Dendritic cell treated with granulocyte-macrophage colony-stimulating factor and Interleukin-4, amounts not matched to agents 40 ng/mL and 50 ng/mL, for 4 days (primary cell): ENCODE measurements around the gene DDX11.
"Not testable (repeated sequence)": the region's sequence is repeated elsewhere in the genome, so short reads cannot be mapped to it uniquely, and the experiment has no call there.

Experiments
- H3K27ac Mint-ChIP-seq: one replicate; pipeline ENCODE4 v1.8.0; 2022; ENCODE audit warnings: mild to moderate bottlenecking, mixed read lengths
- H3K27me3 Mint-ChIP-seq: one replicate; pipeline ENCODE4 v1.8.0; 2022; ENCODE audit warnings: mild to moderate bottlenecking, mixed read lengths
- H3K36me3 Mint-ChIP-seq: one replicate; pipeline ENCODE4 v1.8.0; 2022; ENCODE audit warnings: low read depth, mixed read lengths
- H3K4me1 Mint-ChIP-seq: one replicate; pipeline ENCODE4 v1.8.0; 2022; ENCODE audit warnings: low read depth, mixed read lengths
- H3K4me3 Mint-ChIP-seq: one replicate; pipeline ENCODE4 v1.8.0; 2022; ENCODE audit warnings: mild to moderate bottlenecking, moderate library complexity, mixed read lengths
- H3K9me3 Mint-ChIP-seq: one replicate; pipeline ENCODE4 v1.8.0; 2022; ENCODE audit warnings: mixed read lengths
- intact Hi-C: fragments of 100-400 bp; cut with micrococcal nuclease; formaldehyde crosslinking; loops from one replicate; pipeline ENCODE4 v1.15.0; 2022

The DDX11 gene

GRCh38 chr12:31073527-31074332 lies at the start of gene DDX11:
Gene DDX11 (plus strand): TSS chr12:31073860. CDS start chr12:31078394, 4,534 bp downstream.
- intact Hi-C loops, H3K9me3 Mint-ChIP-seq, H3K27me3 Mint-ChIP-seq: not testable (repeated sequence)
- peaks cover 28% of the 10 kb centered on the region for H3K4me1 Mint-ChIP-seq
- H3K36me3 Mint-ChIP-seq = peaks cover 27% of the 10 kb centered on the region
- H3K4me3 Mint-ChIP-seq = peak within 1 kb of the TSS; percentile 90
- peak within 1 kb of the TSS; percentile 94 for H3K27ac Mint-ChIP-seq

DNA sequence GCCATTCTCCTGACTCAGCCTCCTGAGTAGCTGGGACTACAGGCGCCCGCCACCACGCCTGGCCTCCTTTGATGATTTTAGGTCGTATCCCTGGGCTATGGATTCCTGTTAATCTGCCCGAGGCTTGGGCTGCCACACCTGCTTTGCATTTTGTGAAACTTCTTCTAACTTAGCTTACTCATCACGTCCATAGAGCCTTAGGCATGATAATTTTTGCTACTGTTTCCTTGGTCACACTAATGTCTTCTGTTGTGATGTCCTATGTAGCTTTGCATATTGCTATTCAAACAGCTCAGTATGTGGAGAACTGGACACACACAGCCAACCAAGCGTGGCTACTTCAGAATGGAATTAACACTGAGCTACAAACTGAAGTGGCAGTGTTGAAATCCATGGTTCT lies 47.5 kb upstream of the DDX11 start:
- intact Hi-C loops = no loop called here
- H3K4me1 Mint-ChIP-seq = no peaks in the 10 kb centered on the region
- H3K9me3 Mint-ChIP-seq = no peaks in the 10 kb centered on the region
- H3K36me3 Mint-ChIP-seq = no peaks in the 10 kb centered on the region
- H3K27ac Mint-ChIP-seq = no peak overlapping the region
- no peak overlapping the region for H3K4me3 Mint-ChIP-seq
- no peaks in the 10 kb centered on the region for H3K27me3 Mint-ChIP-seq

GRCh38 chr12:31027006-31027405 lies 46.7 kb upstream of the DDX11 start:
- H3K27ac Mint-ChIP-seq, H3K4me1 Mint-ChIP-seq, H3K27me3 Mint-ChIP-seq, H3K36me3 Mint-ChIP-seq, H3K4me3 Mint-ChIP-seq, intact Hi-C loops, H3K9me3 Mint-ChIP-seq: not testable (repeated sequence)

GRCh38 chr12:31029468-31029867 lies 44.2 kb upstream of the DDX11 start:
- Mint-ChIP-seq H3K27me3 (no peaks in the 10 kb centered on the region), H3K36me3 (no peaks in the 10 kb centered on the region), H3K4me3 (no peak overlapping the region), H3K4me1 (peaks cover 5% of the 10 kb centered on the region), H3K9me3 (no peaks in the 10 kb centered on the region), H3K27ac (no peak overlapping the region)
- intact Hi-C loops = no loop called here

GRCh38 chr12:31029916-31030562 lies 43.6 kb upstream of the DDX11 start:
- intact Hi-C loops = no loop called here
- no peak overlapping the region for H3K27ac Mint-ChIP-seq
- peaks cover 5% of the 10 kb centered on the region for H3K4me1 Mint-ChIP-seq
- H3K27me3 Mint-ChIP-seq = no peaks in the 10 kb centered on the region
- no peaks in the 10 kb centered on the region for H3K36me3 Mint-ChIP-seq
- H3K4me3 Mint-ChIP-seq = no peak overlapping the region
- H3K9me3 Mint-ChIP-seq = no peaks in the 10 kb centered on the region

DNA sequence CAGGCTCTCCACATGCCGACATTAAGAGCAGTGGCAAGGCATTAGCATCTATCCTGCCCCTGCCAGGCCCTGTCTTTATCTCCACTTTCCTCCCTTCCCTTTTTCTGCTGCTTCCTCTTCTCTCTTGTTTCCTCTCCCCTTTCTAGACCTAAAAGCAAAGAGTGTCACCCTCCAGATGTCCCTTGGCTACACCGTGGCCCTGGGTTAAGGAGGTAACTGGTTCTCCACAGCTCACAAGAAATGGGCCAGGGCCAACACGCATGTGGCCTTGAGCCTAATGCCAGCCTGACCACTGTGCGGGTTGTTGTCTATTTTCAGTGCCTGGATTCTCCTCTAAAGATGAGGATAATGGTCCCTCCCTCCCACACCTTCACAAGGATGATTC lies 41.7 kb upstream of the DDX11 start:
- Mint-ChIP-seq H3K27ac (no peak overlapping the region), H3K4me3 (no peak overlapping the region), H3K27me3 (no peaks in the 10 kb centered on the region), H3K4me1 (peaks cover 5% of the 10 kb centered on the region), H3K9me3 (no peaks in the 10 kb centered on the region), H3K36me3 (no peaks in the 10 kb centered on the region)
- intact Hi-C loops = no loop called here

GRCh38 chr12:31033146-31033545 lies 40.5 kb upstream of the DDX11 start:
- Mint-ChIP-seq H3K4me1 (peaks cover 5% of the 10 kb centered on the region), H3K9me3 (no peaks in the 10 kb centered on the region), H3K36me3 (no peaks in the 10 kb centered on the region), H3K4me3 (no peak overlapping the region), H3K27ac (no peak overlapping the region), H3K27me3 (no peaks in the 10 kb centered on the region)
- intact Hi-C loops = no loop called here

DNA sequence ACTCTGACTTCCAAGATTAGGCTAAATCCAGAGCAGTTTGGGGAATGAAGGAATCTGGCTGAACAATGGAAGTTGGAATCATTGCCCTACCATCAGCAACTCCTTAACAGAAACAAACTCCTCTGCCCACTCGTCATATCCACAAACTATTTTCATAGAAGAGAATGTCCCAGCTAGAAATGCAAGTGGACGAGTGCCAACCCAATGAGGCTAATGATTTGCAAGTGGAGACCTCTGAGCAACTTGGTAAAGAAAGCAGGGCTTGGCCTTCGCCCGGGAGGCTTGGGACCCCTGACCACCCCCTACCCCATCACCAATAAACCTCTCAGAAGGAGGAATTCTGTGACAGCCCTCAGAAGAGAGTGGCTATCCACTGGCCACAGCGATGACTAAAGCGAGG lies 40.0 kb upstream of the DDX11 start:
- Mint-ChIP-seq H3K4me1 (peaks cover 5% of the 10 kb centered on the region), H3K27me3 (no peaks in the 10 kb centered on the region), H3K27ac (no peak overlapping the region), H3K36me3 (no peaks in the 10 kb centered on the region), H3K9me3 (no peaks in the 10 kb centered on the region), H3K4me3 (no peak overlapping the region)
- intact Hi-C loops = no loop called here

GRCh38 chr12:31034372-31034771 lies 39.3 kb upstream of the DDX11 start:
- Mint-ChIP-seq H3K27me3 (no peaks in the 10 kb centered on the region), H3K9me3 (no peaks in the 10 kb centered on the region), H3K4me3 (no peak overlapping the region), H3K27ac (no peak overlapping the region), H3K36me3 (no peaks in the 10 kb centered on the region), H3K4me1 (peaks cover 5% of the 10 kb centered on the region)
- intact Hi-C loops = no loop called here

- Mint-ChIP-seq H3K9me3 (no peaks in the 10 kb centered on the region), H3K4me3 (no peak overlapping the region), H3K36me3 (no peaks in the 10 kb centered on the region), H3K4me1 (peaks cover 5% of the 10 kb centered on the region), H3K27ac (no peak overlapping the region), H3K27me3 (no peaks in the 10 kb centered on the region)
- intact Hi-C loops = no loop called here
Observed at GRCh38 chr12:31035226-31035625, 38.4 kb upstream of the DDX11 start.

DNA sequence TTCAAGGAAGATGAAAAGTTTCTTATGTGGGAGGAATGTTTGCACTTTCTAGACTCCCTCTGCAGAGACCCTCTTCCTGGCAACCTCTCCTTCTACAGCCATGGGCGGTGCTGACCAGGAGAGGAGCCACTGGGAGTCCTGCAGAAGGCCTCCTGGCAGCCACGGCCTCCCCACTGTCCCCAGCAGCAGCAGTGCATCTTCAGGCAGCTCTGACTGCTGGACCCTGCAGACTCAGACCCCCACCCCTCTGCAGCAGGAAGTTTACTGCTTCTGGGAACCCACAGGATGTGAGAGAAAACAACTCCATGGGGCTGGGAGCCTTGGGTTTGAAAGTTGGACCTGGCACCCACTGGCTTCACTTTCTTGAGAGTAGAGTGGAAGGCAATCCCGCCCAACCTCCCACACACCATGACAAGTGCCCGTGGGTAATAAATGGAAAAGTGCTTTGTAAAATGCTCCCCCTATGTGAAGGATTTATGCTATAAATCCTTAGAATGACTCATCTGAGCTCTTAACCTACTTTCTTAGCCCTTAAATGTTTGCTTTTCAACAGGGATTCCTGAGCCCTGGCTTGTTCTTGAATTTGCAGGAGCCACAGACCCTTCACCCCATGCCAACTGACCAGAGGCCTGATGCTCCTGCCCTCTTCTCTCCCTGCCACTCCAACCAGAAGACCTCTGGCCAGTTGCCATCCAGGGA lies 37.5 kb upstream of the DDX11 start:
- Mint-ChIP-seq H3K4me3 (no peak overlapping the region), H3K36me3 (no peaks in the 10 kb centered on the region), H3K4me1 (peaks cover 5% of the 10 kb centered on the region), H3K9me3 (no peaks in the 10 kb centered on the region), H3K27me3 (no peaks in the 10 kb centered on the region), H3K27ac (no peak overlapping the region)
- intact Hi-C loops = no loop called here

- no peak overlapping the region for H3K27ac Mint-ChIP-seq
- no peak overlapping the region for H3K4me3 Mint-ChIP-seq
- H3K9me3 Mint-ChIP-seq = no peaks in the 10 kb centered on the region
- no peaks in the 10 kb centered on the region for H3K27me3 Mint-ChIP-seq
- intact Hi-C loops = no loop called here
- H3K36me3 Mint-ChIP-seq = no peaks in the 10 kb centered on the region
- peaks cover 1% of the 10 kb centered on the region for H3K4me1 Mint-ChIP-seq
Observed at GRCh38 chr12:31037028-31037427, 36.6 kb upstream of the DDX11 start.

DNA sequence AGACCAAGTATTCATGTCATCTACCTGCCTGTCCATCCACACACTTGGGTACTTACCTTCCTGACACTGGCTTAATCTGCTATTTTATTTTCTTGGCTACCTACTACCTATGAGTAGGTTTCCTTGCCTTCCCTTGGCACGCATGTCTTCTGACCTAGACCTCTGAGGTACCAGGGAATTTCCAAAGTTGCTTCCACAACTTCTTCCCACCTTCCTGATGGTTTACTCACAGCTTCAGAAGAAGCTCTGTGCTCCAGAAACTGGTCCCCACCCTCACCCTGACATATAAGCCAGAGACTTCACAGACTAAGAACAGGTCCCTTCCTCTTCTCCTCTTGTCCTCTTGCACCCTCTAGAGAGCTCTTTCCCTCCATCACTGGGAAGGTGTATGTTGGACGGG lies 35.7 kb upstream of the DDX11 start:
- no peaks in the 10 kb centered on the region for H3K9me3 Mint-ChIP-seq
- no peaks in the 10 kb centered on the region for H3K4me1 Mint-ChIP-seq
- intact Hi-C loops = no loop called here
- no peak overlapping the region for H3K27ac Mint-ChIP-seq
- H3K27me3 Mint-ChIP-seq = no peaks in the 10 kb centered on the region
- no peaks in the 10 kb centered on the region for H3K36me3 Mint-ChIP-seq
- no peak overlapping the region for H3K4me3 Mint-ChIP-seq

- Mint-ChIP-seq H3K27me3 (no peaks in the 10 kb centered on the region), H3K4me3 (no peak overlapping the region), H3K27ac (no peak overlapping the region), H3K4me1 (no peaks in the 10 kb centered on the region), H3K9me3 (no peaks in the 10 kb centered on the region), H3K36me3 (no peaks in the 10 kb centered on the region)
- intact Hi-C loops = no loop called here
Observed at GRCh38 chr12:31041033-31041564, 32.6 kb upstream of the DDX11 start.
